C4-2B (cell line): Measurements from ENCODE around the gene PTPRD.

Experiments used
- CTCF ChIP-seq: fragments of 450-650 bp; conservative IDR thresholded peaks from 2 replicates; pipeline ENCODE4 v1.5.1; 2017; ENCODE audit warnings: mild to moderate bottlenecking
- ZFX ChIP-seq: fragments of 450-650 bp; IDR thresholded peaks from 2 replicates; pipeline ENCODE4 v1.6.1; 2017

GRCh38 chr9:8431505-8431904, 2181.3 kb downstream of the PTPRD start:
- TF ChIP-seq CTCF (no peak), ZFX (no peak)
